HG03103 (cell line): ENCODE data around the gene JHY.

Experiments used
- ATAC-seq: cut with Tn5 transposase; IDR thresholded peaks from one replicate; pipeline ENCODE4 v1.9.1; 2021; ENCODE audit warnings: low read depth; ENCODE audit not compliant: unreplicated experiment

JHY gene

DNA sequence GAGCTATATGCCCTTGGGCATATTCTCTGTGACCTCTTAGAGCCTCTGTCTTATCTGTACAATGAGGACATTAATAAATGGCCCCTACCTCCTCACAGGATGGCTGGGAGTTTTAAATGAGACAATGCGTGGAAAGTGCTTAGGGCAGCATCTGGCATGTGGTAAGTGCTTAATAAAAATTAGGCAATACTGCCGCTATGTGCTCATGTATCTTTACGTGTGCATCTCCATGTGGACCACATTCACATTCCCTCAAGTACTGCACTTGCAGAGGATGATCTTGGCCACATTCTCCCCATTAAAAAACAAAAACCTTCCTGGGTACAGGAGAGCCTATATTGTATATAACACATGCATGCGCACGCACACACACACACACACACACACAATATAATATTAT lies 118.2 kb downstream of the JHY start:
- no peak for ATAC-seq

DNA sequence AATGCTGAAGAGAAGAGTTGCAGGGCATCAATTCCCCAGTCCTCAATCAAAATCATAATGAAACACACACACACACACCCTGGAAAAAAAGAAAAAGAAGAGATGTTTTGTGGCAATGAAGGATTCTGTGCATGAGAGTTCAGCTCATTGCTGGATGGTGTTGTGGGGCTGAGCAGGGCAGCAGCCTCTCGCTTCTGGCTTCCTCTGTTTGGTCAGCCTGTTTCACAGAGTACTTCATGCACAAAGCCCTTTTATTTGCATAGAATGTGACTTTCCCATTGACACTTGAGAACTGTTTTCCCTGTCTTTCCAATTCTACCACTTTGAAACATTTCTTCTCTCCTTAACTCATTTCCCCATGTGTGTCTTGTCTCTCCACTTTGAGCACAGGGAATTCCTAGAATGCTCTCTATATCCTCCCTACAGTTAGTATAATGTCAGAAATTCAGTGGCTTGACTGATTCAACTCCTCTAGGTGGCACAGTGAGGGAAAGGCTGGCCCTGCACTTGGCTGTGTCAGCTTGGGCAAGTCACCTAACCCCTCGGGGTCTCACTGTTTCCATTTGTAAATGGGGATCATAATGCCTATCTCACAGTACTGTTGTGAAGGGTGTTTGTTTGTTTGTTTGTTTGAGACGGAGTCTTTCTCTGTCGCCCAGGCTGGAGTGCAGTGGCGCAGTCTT lies 124.4 kb downstream of the JHY start:
- ATAC-seq = no peak
